Prostate gland (tissue), 2 donors: Measurements from ENCODE around the gene RTF2. TPM values are rescaled to one million over a fixed set of nuclear protein-coding genes. Genes with fewer than 3 reads are reported as not detected.

Source experiments
- DNase-seq: peaks from one replicate; pipeline ENCODE4 v3.0.0-alpha.2; 2019; ENCODE audit warnings: low spot score
- H3K27ac ChIP-seq, 2 donors: fragments of 200-600 bp; sonication (generic); 2 replicates each; pipeline ENCODE4 v1.5.1; 2017 to 2019
- H3K27me3 ChIP-seq: fragments of 200-600 bp; sonication (generic); replicated peaks from 2 replicates; pipeline ENCODE4 v1.5.1; 2019; ENCODE audit not compliant: insufficient read depth
- H3K36me3 ChIP-seq, 2 donors: fragments of 200-600 bp; sonication (generic); 1 replicate in 1 of 2; 2 replicates in 1 of 2; pipeline versions ENCODE4 v1.5.1 to v1.8.1; 2017 to 2019
- H3K4me1 ChIP-seq: fragments of 200-600 bp; sonication (generic); replicated peaks from 2 replicates; pipeline ENCODE4 v1.5.1; 2019
- H3K4me3 ChIP-seq, 2 donors: fragments of 200-600 bp; sonication (generic); 2 replicates each; pipeline ENCODE4 v1.5.1; 2017 to 2019
- H3K9me3 ChIP-seq: fragments of 200-600 bp; sonication (generic); 2 replicates; pipeline ENCODE4 v1.5.1; 2017
- CTCF ChIP-seq, 4 experiments: fragments of 200-600 bp in 2 of 4; fragments of 450-650 bp in 2 of 4; sonication (generic) in 2 of 4; IDR thresholded peaks; 1 replicate in 3 of 4; 2 replicates in 1 of 4; pipeline ENCODE4 v1.5.1; 2016 to 2019; ENCODE audit warnings: antibody characterized with exemption in 4 of 4, mild to moderate bottlenecking in 2 of 4, moderate library complexity in 2 of 4
- POLR2A ChIP-seq: fragments of 450-650 bp; IDR thresholded peaks from one replicate; pipeline ENCODE4 v1.6.1; 2016; ENCODE audit warnings: antibody characterized with exemption, mild to moderate bottlenecking
- POLR2AphosphoS5 ChIP-seq: sonication (generic); formaldehyde crosslinking; IDR thresholded peaks from one replicate; pipeline ENCODE4 v1.6.1; 2017; ENCODE audit warnings: antibody characterized with exemption
- WGBS: methylation state at CpG from one replicate; pipeline ENCODE4 v1.1.5; 2018; 5-methylcytosine and 5-hydroxymethylcytosine counted together
- intact Hi-C: fragments of 100-400 bp; cut with DNase I; formaldehyde crosslinking; loops from one replicate; pipeline ENCODE4 v1.14.2; 2022
- total RNA-seq, 2 donors: library from RNA; depleted of rRNA; stranded (reverse); fragments of >200 nt; gene quantifications; one replicate each; pipeline ENCODE4 v1.1.0, GENCODE V29; 2016

The RTF2 gene
- total RNA-seq, 2 donors from 2014 or later = 71.3 to 81.7 TPM

- 79% methylated on average over 22 of the region's 22 CpGs for WGBS
- no peaks in the 10 kb centered on the region for H3K4me1 ChIP-seq
- intact Hi-C loops = no loop called here
- no peak for DNase-seq
- H3K4me3 ChIP-seq = no peak overlapping the region
- no peaks in the 10 kb centered on the region for H3K27me3 ChIP-seq
- no peaks in the 10 kb centered on the region for H3K36me3 ChIP-seq
- no peaks in the 10 kb centered on the region for H3K9me3 ChIP-seq
- TF ChIP-seq POLR2AphosphoS5 (no peak), CTCF (IDR thresholded peaks at IDR 0.05) (no peak), POLR2A (no peak)
- H3K27ac ChIP-seq = no peak overlapping the region
Measured at GRCh38 chr20:56458206-56458821, 10.1 kb upstream of the RTF2 start.

GRCh38 chr20:56460459-56460858 is 8.0 kb upstream of the RTF2 start:
- no peaks in the 10 kb centered on the region for H3K27me3 ChIP-seq
- intact Hi-C loops = no loop called here
- 58% methylated on average over 3 of the region's 3 CpGs for WGBS
- TF ChIP-seq POLR2AphosphoS5 = no peak
- no peak for TF ChIP-seq POLR2A
- no peaks in the 10 kb centered on the region for H3K4me1 ChIP-seq
- H3K9me3 ChIP-seq = no peaks in the 10 kb centered on the region
- no peak for DNase-seq
- no peaks in the 10 kb centered on the region for H3K36me3 ChIP-seq
- no peak overlapping the region for H3K27ac ChIP-seq
- no peak overlapping the region for H3K4me3 ChIP-seq

GRCh38 chr20:56461576-56461975 is 6.9 kb upstream of the RTF2 start:
- Histone ChIP-seq H3K27me3 (no peaks in the 10 kb centered on the region), H3K36me3 (no peaks in the 10 kb centered on the region), H3K9me3 (no peaks in the 10 kb centered on the region), H3K27ac (no peak overlapping the region), H3K4me1 (no peaks in the 10 kb centered on the region), H3K4me3 (no peak overlapping the region)
- intact Hi-C loops = no loop called here
- WGBS = 69% methylated on average over 3 of the region's 3 CpGs
- no peak for TF ChIP-seq CTCF (IDR thresholded peaks at IDR 0.05)
- TF ChIP-seq POLR2A = no peak
- DNase-seq = no peak

- DNase-seq = no peak
- H3K9me3 ChIP-seq = no peaks in the 10 kb centered on the region
- no peak overlapping the region for H3K4me3 ChIP-seq
- WGBS = 80% methylated on average over 3 of the region's 3 CpGs
- H3K27ac ChIP-seq = no peak overlapping the region
- no peak for TF ChIP-seq POLR2A
- TF ChIP-seq POLR2AphosphoS5 = no peak
- TF ChIP-seq CTCF (IDR thresholded peaks at IDR 0.05) = no peak
- H3K4me1 ChIP-seq = no peaks in the 10 kb centered on the region
- no peaks in the 10 kb centered on the region for H3K27me3 ChIP-seq
- no peaks in the 10 kb centered on the region for H3K36me3 ChIP-seq
- intact Hi-C loops = no loop called here
Measured at GRCh38 chr20:56463428-56463827, 5.0 kb upstream of the RTF2 start.

- Histone ChIP-seq H3K9me3 (no peaks in the 10 kb centered on the region), H3K27me3 (no peaks in the 10 kb centered on the region), H3K4me3 (no peak overlapping the region), H3K36me3 (no peaks in the 10 kb centered on the region), H3K27ac (no peak overlapping the region), H3K4me1 (peaks cover 9% of the 10 kb centered on the region)
- intact Hi-C loops = no loop called here
- 70% methylated on average over 7 of the region's 7 CpGs for WGBS
- TF ChIP-seq POLR2AphosphoS5 = no peak
- TF ChIP-seq CTCF (IDR thresholded peaks at IDR 0.05) = no peak
- TF ChIP-seq POLR2A = no peak
- no peak for DNase-seq
Measured at GRCh38 chr20:56465997-56466396, 2.4 kb upstream of the RTF2 start.
